Fibroblast of lung (primary cell): ENCODE data around the gene INTS1. TPM values are rescaled to one million over a fixed set of nuclear protein-coding genes. Genes with fewer than 3 reads are reported as not detected.
A peak's percentile ranks its signal among the peaks of the same experiment; 100 is the strongest.
"Not testable (repeated sequence)": the region's sequence is repeated elsewhere in the genome, so short reads cannot be mapped to it uniquely, and the experiment has no call there.

ENCODE experiments used
- DNase-seq, 2 donors: peaks; one replicate each; pipeline versions ENCODE4 v3.0.0 to v3.0.0-alpha.2; 2010; ENCODE audit warnings: low read depth in 2 of 2
- H2AFZ ChIP-seq: 2 replicates; pipeline ENCODE4 v1.5.1; 2012; ENCODE audit warnings: low read length, control low read depth, inconsistent platforms
- H3K27ac ChIP-seq: 2 replicates; pipeline ENCODE4 v1.5.1; 2011; ENCODE audit warnings: low read length, control low read depth; ENCODE audit not compliant: insufficient read depth
- H3K27me3 ChIP-seq: 2 replicates; pipeline ENCODE4 v1.5.1; 2011; ENCODE audit warnings: mild to moderate bottlenecking, low read length; ENCODE audit not compliant: control insufficient read depth, insufficient read depth
- H3K36me3 ChIP-seq: 2 replicates; pipeline ENCODE4 v1.5.1; 2011; ENCODE audit warnings: low read length; ENCODE audit not compliant: control insufficient read depth, insufficient read depth
- H3K4me1 ChIP-seq: 2 replicates; pipeline ENCODE4 v1.5.1; 2011; ENCODE audit warnings: low read length; ENCODE audit not compliant: control insufficient read depth, insufficient read depth; ENCODE audit errors: extremely low read depth
- H3K4me2 ChIP-seq: 2 replicates; pipeline ENCODE4 v1.5.1; 2011; ENCODE audit warnings: low read length, control low read depth; ENCODE audit not compliant: insufficient read depth; ENCODE audit errors: extremely low read depth
- H3K4me3 ChIP-seq, 4 experiments: fragments of 200-600 bp in 1 of 4; sonication (generic) in 1 of 4; replicated peaks in 1 of 4; 2 replicates each; pipeline ENCODE4 v1.5.1; 2011 to 2016; ENCODE audit warnings: low read length in 4 of 4, low read depth in 3 of 4, mild to moderate bottlenecking in 3 of 4, control low read depth in 2 of 4, inconsistent platforms in 1 of 4, mixed read lengths in 1 of 4; ENCODE audit not compliant: insufficient read depth in 1 of 4; ENCODE audit errors: control extremely low read depth in 1 of 4
- H3K79me2 ChIP-seq: 2 replicates; pipeline ENCODE4 v1.5.1; 2012; ENCODE audit warnings: mild to moderate bottlenecking, low read length, inconsistent platforms; ENCODE audit not compliant: control insufficient read depth, insufficient read depth
- H3K9ac ChIP-seq: 2 replicates; pipeline ENCODE4 v1.5.1; 2011; ENCODE audit warnings: mild to moderate bottlenecking, low read length, control low read depth; ENCODE audit not compliant: insufficient read depth
- H3K9me3 ChIP-seq: 2 replicates; pipeline ENCODE4 v1.5.1; 2012; ENCODE audit warnings: low read depth, low read length; ENCODE audit not compliant: control insufficient read depth, insufficient read depth
- H4K20me1 ChIP-seq: 2 replicates; pipeline ENCODE4 v1.5.1; 2011; ENCODE audit warnings: low read length; ENCODE audit not compliant: control insufficient read depth, insufficient read depth; ENCODE audit errors: extremely low read depth
- EZH2 ChIP-seq: IDR thresholded peaks from 2 replicates; pipeline ENCODE4 v1.5.1; 2012; ENCODE audit warnings: low read length, control low read depth, mild to moderate bottlenecking; ENCODE audit errors: missing control alignments
- polyA plus RNA-seq, 2 donors: library from polyadenylated mRNA; depleted of rRNA in 1 of 2; stranded (reverse) in 1 of 2; unstranded in 1 of 2; fragments of >200 nt; gene quantifications; 2 replicates each; pipeline ENCODE4 v1.2.1, GENCODE V29; 2011 to 2012; ENCODE audit warnings: missing spikeins in 1 of 2
- total RNA-seq: library from RNA; depleted of rRNA; stranded (reverse); fragments of >200 nt; gene quantifications from 2 replicates; pipeline ENCODE4 v1.2.1, GENCODE V29; 2014
- TF ChIP-seq, protein P1 (sequence below), 2 donors: IDR thresholded peaks in 1 of 2; conservative IDR thresholded peaks in 1 of 2; 1 replicate in 1 of 2; 2 replicates in 1 of 2; pipeline ENCODE4 v1.5.1; 2011 to 2012; ENCODE audit warnings: low read length in 2 of 2, control low read depth in 1 of 2, inconsistent platforms in 1 of 2, low read depth in 1 of 2, mild to moderate bottlenecking in 1 of 2

Gene INTS1
- total and polyA plus RNA-seq, 2 donors (not counting 1 experiment from before 2014, with no cell fraction given), result 7.1 to 35.5 TPM

DNA sequence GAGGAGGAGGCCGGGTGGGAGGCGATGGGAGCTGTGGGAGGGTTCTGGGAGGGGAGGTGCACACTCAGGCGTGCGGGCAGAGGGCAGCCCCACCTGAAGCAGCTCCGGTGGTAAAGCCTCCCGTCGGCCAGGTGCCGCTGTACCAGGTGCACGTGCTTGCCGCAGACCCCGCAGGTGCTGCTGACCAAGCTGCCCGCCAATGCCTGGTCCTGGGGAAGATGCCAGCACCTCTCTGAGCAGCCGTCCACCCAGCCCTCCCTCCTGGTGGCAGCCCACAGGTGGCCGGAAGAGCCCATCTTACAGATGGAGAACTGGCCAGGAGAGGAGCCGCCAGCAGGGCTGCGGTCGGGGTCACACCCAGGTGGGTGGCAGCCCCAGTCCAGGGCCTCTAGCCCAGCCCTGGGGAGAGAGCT lies 57.6 kb downstream of the INTS1 start:
- peaks cover 15% of the 10 kb centered on the region for H3K36me3 ChIP-seq
- H3K27me3 ChIP-seq, result no peaks in the 10 kb centered on the region
- no peak for TF ChIP-seq EZH2
- TF ChIP-seq, protein P1, sequence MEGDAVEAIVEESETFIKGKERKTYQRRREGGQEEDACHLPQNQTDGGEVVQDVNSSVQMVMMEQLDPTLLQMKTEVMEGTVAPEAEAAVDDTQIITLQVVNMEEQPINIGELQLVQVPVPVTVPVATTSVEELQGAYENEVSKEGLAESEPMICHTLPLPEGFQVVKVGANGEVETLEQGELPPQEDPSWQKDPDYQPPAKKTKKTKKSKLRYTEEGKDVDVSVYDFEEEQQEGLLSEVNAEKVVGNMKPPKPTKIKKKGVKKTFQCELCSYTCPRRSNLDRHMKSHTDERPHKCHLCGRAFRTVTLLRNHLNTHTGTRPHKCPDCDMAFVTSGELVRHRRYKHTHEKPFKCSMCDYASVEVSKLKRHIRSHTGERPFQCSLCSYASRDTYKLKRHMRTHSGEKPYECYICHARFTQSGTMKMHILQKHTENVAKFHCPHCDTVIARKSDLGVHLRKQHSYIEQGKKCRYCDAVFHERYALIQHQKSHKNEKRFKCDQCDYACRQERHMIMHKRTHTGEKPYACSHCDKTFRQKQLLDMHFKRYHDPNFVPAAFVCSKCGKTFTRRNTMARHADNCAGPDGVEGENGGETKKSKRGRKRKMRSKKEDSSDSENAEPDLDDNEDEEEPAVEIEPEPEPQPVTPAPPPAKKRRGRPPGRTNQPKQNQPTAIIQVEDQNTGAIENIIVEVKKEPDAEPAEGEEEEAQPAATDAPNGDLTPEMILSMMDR (conservative IDR thresholded peaks at IDR 0.05 in 1 of 2, IDR thresholded peaks at IDR 0.05 in 1 of 2; ENCODE audit: low read depth in 1 of 2, low read length in 2 of 2), result no peak
- H3K9ac ChIP-seq, result no peak overlapping the region
- H4K20me1 ChIP-seq, result no peaks in the 10 kb centered on the region
- no peak overlapping the region for H3K4me2 ChIP-seq
- H3K79me2 ChIP-seq, result peaks cover 8% of the 10 kb centered on the region
- H2AFZ ChIP-seq, result no peak overlapping the region
- H3K4me1 ChIP-seq, result peaks cover 2% of the 10 kb centered on the region
- H3K27ac ChIP-seq, result no peak overlapping the region
- H3K4me3 ChIP-seq, result no peak overlapping the region
- DNase-seq, result no peak
- no peaks in the 10 kb centered on the region for H3K9me3 ChIP-seq

DNA sequence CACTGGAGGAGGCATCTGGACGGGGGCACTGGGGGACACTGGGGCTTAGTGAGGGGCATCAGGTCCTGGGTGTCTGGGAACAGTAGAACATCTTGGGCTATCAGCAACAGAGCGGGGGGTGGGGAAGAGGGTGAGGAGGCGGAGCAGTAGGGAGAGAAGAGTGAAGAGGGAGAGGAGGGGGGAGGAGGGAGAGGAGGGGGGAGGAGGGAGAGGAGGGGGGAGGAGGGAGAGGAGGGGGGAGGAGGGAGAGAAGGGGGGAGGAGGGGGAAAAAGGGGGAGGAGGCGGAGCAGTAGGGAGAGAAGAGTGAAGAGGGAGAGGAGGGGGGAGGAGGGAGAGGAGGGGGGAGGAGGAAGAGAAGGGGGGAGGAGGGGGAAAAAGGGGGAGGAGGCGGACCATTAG lies 58.2 kb downstream of the INTS1 start:
- H3K36me3 ChIP-seq, result peaks cover 21% of the 10 kb centered on the region
- not testable (repeated sequence) for H3K9ac ChIP-seq, H3K27me3 ChIP-seq, H3K27ac ChIP-seq, H2AFZ ChIP-seq, H3K79me2 ChIP-seq, H3K9me3 ChIP-seq, H4K20me1 ChIP-seq, H3K4me2 ChIP-seq, H3K4me1 ChIP-seq, H3K4me3 ChIP-seq
- DNase-seq, result peak; percentile 43 to 91

DNA sequence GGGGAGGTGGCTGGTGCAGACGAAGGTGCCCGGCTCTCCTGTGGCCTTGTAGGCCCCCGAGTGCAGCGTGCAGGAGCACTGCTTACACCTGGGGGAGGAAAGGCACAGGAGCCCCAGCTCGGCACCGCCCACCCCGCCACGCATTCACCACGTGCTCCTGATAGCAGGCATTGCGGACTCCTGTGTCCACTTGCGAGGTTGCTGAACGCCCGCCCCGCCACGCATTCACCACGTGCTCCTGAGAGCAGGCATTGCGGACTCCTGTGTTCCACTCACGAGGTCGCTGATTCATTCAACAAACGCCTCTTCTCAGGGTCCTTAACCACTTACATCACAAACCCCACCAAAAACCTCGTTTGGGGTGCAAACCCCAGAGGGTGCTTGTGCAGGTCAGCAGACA lies 58.8 kb downstream of the INTS1 start:
- no peaks in the 10 kb centered on the region for H3K27me3 ChIP-seq
- TF ChIP-seq, protein P1 (conservative IDR thresholded peaks at IDR 0.05 in 1 of 2, IDR thresholded peaks at IDR 0.05 in 1 of 2; ENCODE audit: low read depth in 1 of 2, low read length in 2 of 2), result no peak
- no peak for TF ChIP-seq EZH2

More for the DNA sequence above, 58.8 kb downstream of the INTS1 start:
- Histone ChIP-seq H3K4me1 (peaks cover 2% of the 10 kb centered on the region), H3K9me3 (no peaks in the 10 kb centered on the region), H2AFZ (no peak overlapping the region), H3K4me3 (no peak overlapping the region), H3K9ac (no peak overlapping the region), H3K27ac (no peak overlapping the region), H3K79me2 (peaks cover under 1% of the 10 kb centered on the region), H3K4me2 (no peak overlapping the region), H3K36me3 (peaks cover 26% of the 10 kb centered on the region), H4K20me1 (no peaks in the 10 kb centered on the region)
- DNase-seq, result no peak
